GM23338 (cell line): ENCODE data around the gene NUDT4. TPM values are rescaled to one million over a fixed set of nuclear protein-coding genes. Genes with fewer than 3 reads are reported as not detected.

ENCODE experiments used
- ATAC-seq: fragments of 200-7000 bp; cut with Tn5 transposase; 3 replicates; pipeline ENCODE4 v1.9.1; 2020
- DNase-seq: peaks from one replicate; pipeline ENCODE4 v3.0.0-alpha.2; 2015; ENCODE audit warnings: low spot score
- H2AFZ ChIP-seq: fragments of 200-600 bp; sonication (generic); 2 replicates; pipeline ENCODE4 v1.8.0; 2016; ENCODE audit warnings: antibody characterized with exemption, mild to moderate bottlenecking, moderate library complexity
- H3F3A ChIP-seq: fragments of 200-600 bp; sonication (generic); replicated peaks from 2 replicates; pipeline ENCODE4 v1.8.0; 2017; ENCODE audit warnings: antibody characterized with exemption, mixed run types, low read depth
- H3K27ac ChIP-seq: fragments of 200-600 bp; sonication (generic); 2 replicates; pipeline ENCODE4 v1.6.1; 2016; ENCODE audit warnings: low read depth
- H3K27me3 ChIP-seq: fragments of 200-600 bp; sonication (generic); 2 replicates; pipeline ENCODE4 v1.8.0; 2016; ENCODE audit warnings: mild to moderate bottlenecking, mixed run types, moderate library complexity; ENCODE audit not compliant: insufficient read depth
- H3K36me3 ChIP-seq: fragments of 200-600 bp; sonication (generic); 2 replicates; pipeline ENCODE4 v1.8.0; 2016; ENCODE audit warnings: mild to moderate bottlenecking; ENCODE audit not compliant: insufficient read depth
- H3K4me1 ChIP-seq: fragments of 200-600 bp; sonication (generic); 2 replicates; pipeline ENCODE4 v1.8.0; 2016; ENCODE audit warnings: mild to moderate bottlenecking, moderate library complexity; ENCODE audit not compliant: insufficient read depth
- H3K4me2 ChIP-seq: fragments of 200-600 bp; sonication (generic); 2 replicates; pipeline ENCODE4 v1.7.1; 2017; ENCODE audit warnings: mixed run types
- H3K4me3 ChIP-seq: fragments of 200-600 bp; sonication (generic); 2 replicates; pipeline ENCODE4 v1.6.1; 2016; ENCODE audit warnings: mixed run types
- H3K79me2 ChIP-seq: fragments of 200-600 bp; sonication (generic); replicated peaks from 2 replicates; pipeline ENCODE4 v1.8.0; 2017; ENCODE audit warnings: mild to moderate bottlenecking; ENCODE audit not compliant: insufficient read depth
- H3K9me2 ChIP-seq: fragments of 200-600 bp; sonication (generic); 2 replicates; pipeline ENCODE4 v1.8.0; 2017; ENCODE audit not compliant: insufficient read depth
- H4K20me1 ChIP-seq: fragments of 200-600 bp; sonication (generic); replicated peaks from 2 replicates; pipeline ENCODE4 v1.8.0; 2017; ENCODE audit warnings: mild to moderate bottlenecking; ENCODE audit not compliant: insufficient read depth
- H3K27ac Mint-ChIP-seq: 2 replicates; pipeline ENCODE4 v1.8.0; 2020; ENCODE audit warnings: inconsistent platforms, mild to moderate bottlenecking, moderate library complexity, mixed read lengths
- H3K27me3 Mint-ChIP-seq: 3 replicates; pipeline ENCODE4 v1.8.0; 2022; ENCODE audit warnings: low read depth, mild to moderate bottlenecking, moderate library complexity, mixed read lengths, inconsistent platforms; ENCODE audit not compliant: insufficient read depth, poor library complexity
- H3K36me3 Mint-ChIP-seq: 3 replicates; pipeline ENCODE4 v1.8.0; 2021; ENCODE audit warnings: low read depth, mild to moderate bottlenecking, inconsistent platforms, moderate library complexity, mixed read lengths
- H3K4me1 Mint-ChIP-seq: 3 replicates; pipeline ENCODE4 v1.8.0; 2020; ENCODE audit warnings: mild to moderate bottlenecking, inconsistent platforms, mixed read lengths
- H3K4me3 Mint-ChIP-seq: 3 replicates; pipeline ENCODE4 v1.8.0; 2021; ENCODE audit warnings: moderate library complexity, mild to moderate bottlenecking, inconsistent platforms, mixed read lengths
- H3K9me3 Mint-ChIP-seq: 3 replicates; pipeline ENCODE4 v1.8.0; 2020; ENCODE audit warnings: moderate library complexity, mild to moderate bottlenecking, inconsistent platforms, mixed read lengths
- CREB1 ChIP-seq: fragments of 250-450 bp; sonication (Bioruptor Pico); IDR thresholded peaks from 2 replicates; pipeline ENCODE4 v1.5.0; 2020; ENCODE audit warnings: low read depth, mild to moderate bottlenecking, moderate library complexity
- EZH2phosphoT487 ChIP-seq: fragments of 200-600 bp; sonication (generic); IDR thresholded peaks from one replicate; pipeline ENCODE4 v1.8.1; 2018; ENCODE audit warnings: antibody characterized with exemption; ENCODE audit not compliant: unreplicated experiment
- POLR2AphosphoS5 ChIP-seq: IDR thresholded peaks from 2 replicates; pipeline ENCODE4 v1.6.1; 2016; ENCODE audit warnings: antibody characterized with exemption, low read depth
- STAT1 ChIP-seq: IDR thresholded peaks from one replicate; pipeline ENCODE4 v1.6.1; 2016; ENCODE audit warnings: antibody characterized with exemption; ENCODE audit not compliant: unreplicated experiment
- ZNF114 ChIP-seq: fragments of 250-450 bp; sonication (Bioruptor Pico); IDR thresholded peaks from 2 replicates; pipeline ENCODE4 v1.5.0; 2020; ENCODE audit warnings: mild to moderate bottlenecking, moderate library complexity
- polyA plus RNA-seq: library from polyadenylated mRNA; unstranded; fragments of >200 nt; fragmentation: Nextera tagmentation; extraction: Ambion mirVana; gene quantifications from 2 replicates; pipeline ENCODE4 v1.2.1, GENCODE V29; 2016
- total RNA-seq: library from RNA; depleted of rRNA; stranded (reverse); fragments of >200 nt; shearing (Covaris generic); gene quantifications from 2 replicates; pipeline ENCODE4 v1.2.3, GENCODE V29; 2014
- TF ChIP-seq, protein P1 (sequence below): IDR thresholded peaks from one replicate; pipeline ENCODE4 v1.6.1; 2018; ENCODE audit warnings: antibody characterized with exemption; ENCODE audit not compliant: unreplicated experiment
- TF ChIP-seq, protein P2 (sequence below): fragments of 250-450 bp; sonication (Bioruptor Pico); IDR thresholded peaks from 2 replicates; pipeline ENCODE4 v1.5.0; 2020; ENCODE audit warnings: mild to moderate bottlenecking, moderate library complexity

Gene NUDT4
- total and polyA plus RNA-seq, 2 experiments from 2014 or later = 32.3 to 67.2 TPM

GRCh38 chr12:93369505-93369904, 8.2 kb upstream of the NUDT4 start (continued):
- TF ChIP-seq, protein P1, sequence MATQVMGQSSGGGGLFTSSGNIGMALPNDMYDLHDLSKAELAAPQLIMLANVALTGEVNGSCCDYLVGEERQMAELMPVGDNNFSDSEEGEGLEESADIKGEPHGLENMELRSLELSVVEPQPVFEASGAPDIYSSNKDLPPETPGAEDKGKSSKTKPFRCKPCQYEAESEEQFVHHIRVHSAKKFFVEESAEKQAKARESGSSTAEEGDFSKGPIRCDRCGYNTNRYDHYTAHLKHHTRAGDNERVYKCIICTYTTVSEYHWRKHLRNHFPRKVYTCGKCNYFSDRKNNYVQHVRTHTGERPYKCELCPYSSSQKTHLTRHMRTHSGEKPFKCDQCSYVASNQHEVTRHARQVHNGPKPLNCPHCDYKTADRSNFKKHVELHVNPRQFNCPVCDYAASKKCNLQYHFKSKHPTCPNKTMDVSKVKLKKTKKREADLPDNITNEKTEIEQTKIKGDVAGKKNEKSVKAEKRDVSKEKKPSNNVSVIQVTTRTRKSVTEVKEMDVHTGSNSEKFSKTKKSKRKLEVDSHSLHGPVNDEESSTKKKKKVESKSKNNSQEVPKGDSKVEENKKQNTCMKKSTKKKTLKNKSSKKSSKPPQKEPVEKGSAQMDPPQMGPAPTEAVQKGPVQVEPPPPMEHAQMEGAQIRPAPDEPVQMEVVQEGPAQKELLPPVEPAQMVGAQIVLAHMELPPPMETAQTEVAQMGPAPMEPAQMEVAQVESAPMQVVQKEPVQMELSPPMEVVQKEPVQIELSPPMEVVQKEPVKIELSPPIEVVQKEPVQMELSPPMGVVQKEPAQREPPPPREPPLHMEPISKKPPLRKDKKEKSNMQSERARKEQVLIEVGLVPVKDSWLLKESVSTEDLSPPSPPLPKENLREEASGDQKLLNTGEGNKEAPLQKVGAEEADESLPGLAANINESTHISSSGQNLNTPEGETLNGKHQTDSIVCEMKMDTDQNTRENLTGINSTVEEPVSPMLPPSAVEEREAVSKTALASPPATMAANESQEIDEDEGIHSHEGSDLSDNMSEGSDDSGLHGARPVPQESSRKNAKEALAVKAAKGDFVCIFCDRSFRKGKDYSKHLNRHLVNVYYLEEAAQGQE = no peak
- no peak for TF ChIP-seq ZNF114

DNA sequence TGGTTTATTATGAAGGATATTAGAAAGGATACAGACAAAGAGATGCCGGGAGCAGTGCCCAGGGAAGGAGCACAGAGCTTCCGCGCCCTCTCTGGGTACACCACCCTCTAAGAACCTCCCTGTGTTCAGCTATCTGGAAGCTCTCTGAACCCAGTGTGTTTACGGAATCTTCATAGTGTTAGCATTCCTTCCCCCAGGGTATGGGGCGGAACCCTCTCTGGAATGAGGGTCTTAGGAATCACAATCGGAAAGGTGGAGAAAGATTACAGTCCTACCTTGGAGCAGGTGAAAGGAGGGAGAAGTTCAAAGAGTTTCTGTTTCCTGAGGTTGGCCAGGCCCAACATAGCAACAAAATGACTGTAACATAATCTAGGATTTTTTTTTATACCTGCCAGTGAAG, 6.8 kb upstream of the NUDT4 start:
- no peak overlapping the region for H3K4me3 Mint-ChIP-seq
- H3K27ac Mint-ChIP-seq = no peak overlapping the region
- peaks cover 35% of the 10 kb centered on the region for H3K4me1 Mint-ChIP-seq

DNA sequence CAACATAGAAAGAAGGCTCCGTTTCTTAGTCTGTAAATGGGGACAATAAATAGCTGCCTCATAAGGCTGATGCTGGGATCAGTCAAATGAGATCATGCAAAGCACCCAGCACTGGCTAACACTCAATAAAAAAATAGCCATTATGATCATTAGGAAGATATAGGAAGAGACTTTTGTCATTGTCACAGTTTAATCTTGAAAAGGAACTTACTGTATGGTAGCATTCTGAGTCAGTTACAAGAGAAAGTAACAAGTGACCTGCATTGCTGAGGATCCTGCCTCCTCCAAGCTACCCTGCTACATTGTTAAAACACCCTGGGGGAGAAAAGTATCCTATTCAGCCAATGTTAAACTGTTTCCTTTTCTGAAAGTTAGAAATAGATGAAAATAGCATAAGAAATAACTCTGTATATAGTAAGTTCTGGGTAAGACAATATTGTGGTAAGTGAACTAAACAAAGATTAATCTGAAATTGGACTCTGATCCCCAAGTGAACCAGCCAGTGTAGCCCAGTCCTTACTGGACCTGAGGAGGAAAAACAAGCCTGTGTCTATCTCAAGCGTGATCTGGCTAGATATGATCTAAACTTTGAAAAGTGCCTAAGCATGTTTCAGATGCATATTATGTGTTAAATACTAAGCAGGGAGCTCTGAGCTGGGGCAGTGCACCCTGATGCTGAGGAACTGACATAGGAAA, 3.6 kb upstream of the NUDT4 start:
- H3K4me3 ChIP-seq = peak overlapping the region; percentile 7; the same call in 1 of the 2 replicates
- H3K4me2 ChIP-seq = peak overlapping the region; percentile 47
- ATAC-seq = no peak
- Mint-ChIP-seq H3K4me3 (no peak overlapping the region), H3K27me3 (peaks cover 14% of the 10 kb centered on the region), H3K27ac (peak overlapping the region; percentile 45; the same call in 1 of the 2 replicates), H3K9me3 (peaks cover 3% of the 10 kb centered on the region; the same call in 1 of the 3 replicates), H3K36me3 (peaks cover 13% of the 10 kb centered on the region; the same call in 2 of the 3 replicates), H3K4me1 (peaks cover 41% of the 10 kb centered on the region)
- peaks cover 9% of the 10 kb centered on the region for H3K79me2 ChIP-seq
- H4K20me1 ChIP-seq = peaks cover 7% of the 10 kb centered on the region
- no peaks in the 10 kb centered on the region for H3K36me3 ChIP-seq
- 0 out of 2 replicates have a peak overlapping the region, but pooled peaks have one; percentile 11 for H3K27ac ChIP-seq
- H3K27me3 ChIP-seq = no peaks in the 10 kb centered on the region
- peaks cover 11% of the 10 kb centered on the region; the same call in 1 of the 2 replicates for H3F3A ChIP-seq
- peak; percentile 45 for DNase-seq
- H3K4me1 ChIP-seq = peaks cover 54% of the 10 kb centered on the region
- H2AFZ ChIP-seq = no peak overlapping the region
- no peaks in the 10 kb centered on the region for H3K9me2 ChIP-seq
- no peak for TF ChIP-seq POLR2AphosphoS5
- no peak for TF ChIP-seq STAT1
- no peak for TF ChIP-seq EZH2phosphoT487
- TF ChIP-seq, protein P2, sequence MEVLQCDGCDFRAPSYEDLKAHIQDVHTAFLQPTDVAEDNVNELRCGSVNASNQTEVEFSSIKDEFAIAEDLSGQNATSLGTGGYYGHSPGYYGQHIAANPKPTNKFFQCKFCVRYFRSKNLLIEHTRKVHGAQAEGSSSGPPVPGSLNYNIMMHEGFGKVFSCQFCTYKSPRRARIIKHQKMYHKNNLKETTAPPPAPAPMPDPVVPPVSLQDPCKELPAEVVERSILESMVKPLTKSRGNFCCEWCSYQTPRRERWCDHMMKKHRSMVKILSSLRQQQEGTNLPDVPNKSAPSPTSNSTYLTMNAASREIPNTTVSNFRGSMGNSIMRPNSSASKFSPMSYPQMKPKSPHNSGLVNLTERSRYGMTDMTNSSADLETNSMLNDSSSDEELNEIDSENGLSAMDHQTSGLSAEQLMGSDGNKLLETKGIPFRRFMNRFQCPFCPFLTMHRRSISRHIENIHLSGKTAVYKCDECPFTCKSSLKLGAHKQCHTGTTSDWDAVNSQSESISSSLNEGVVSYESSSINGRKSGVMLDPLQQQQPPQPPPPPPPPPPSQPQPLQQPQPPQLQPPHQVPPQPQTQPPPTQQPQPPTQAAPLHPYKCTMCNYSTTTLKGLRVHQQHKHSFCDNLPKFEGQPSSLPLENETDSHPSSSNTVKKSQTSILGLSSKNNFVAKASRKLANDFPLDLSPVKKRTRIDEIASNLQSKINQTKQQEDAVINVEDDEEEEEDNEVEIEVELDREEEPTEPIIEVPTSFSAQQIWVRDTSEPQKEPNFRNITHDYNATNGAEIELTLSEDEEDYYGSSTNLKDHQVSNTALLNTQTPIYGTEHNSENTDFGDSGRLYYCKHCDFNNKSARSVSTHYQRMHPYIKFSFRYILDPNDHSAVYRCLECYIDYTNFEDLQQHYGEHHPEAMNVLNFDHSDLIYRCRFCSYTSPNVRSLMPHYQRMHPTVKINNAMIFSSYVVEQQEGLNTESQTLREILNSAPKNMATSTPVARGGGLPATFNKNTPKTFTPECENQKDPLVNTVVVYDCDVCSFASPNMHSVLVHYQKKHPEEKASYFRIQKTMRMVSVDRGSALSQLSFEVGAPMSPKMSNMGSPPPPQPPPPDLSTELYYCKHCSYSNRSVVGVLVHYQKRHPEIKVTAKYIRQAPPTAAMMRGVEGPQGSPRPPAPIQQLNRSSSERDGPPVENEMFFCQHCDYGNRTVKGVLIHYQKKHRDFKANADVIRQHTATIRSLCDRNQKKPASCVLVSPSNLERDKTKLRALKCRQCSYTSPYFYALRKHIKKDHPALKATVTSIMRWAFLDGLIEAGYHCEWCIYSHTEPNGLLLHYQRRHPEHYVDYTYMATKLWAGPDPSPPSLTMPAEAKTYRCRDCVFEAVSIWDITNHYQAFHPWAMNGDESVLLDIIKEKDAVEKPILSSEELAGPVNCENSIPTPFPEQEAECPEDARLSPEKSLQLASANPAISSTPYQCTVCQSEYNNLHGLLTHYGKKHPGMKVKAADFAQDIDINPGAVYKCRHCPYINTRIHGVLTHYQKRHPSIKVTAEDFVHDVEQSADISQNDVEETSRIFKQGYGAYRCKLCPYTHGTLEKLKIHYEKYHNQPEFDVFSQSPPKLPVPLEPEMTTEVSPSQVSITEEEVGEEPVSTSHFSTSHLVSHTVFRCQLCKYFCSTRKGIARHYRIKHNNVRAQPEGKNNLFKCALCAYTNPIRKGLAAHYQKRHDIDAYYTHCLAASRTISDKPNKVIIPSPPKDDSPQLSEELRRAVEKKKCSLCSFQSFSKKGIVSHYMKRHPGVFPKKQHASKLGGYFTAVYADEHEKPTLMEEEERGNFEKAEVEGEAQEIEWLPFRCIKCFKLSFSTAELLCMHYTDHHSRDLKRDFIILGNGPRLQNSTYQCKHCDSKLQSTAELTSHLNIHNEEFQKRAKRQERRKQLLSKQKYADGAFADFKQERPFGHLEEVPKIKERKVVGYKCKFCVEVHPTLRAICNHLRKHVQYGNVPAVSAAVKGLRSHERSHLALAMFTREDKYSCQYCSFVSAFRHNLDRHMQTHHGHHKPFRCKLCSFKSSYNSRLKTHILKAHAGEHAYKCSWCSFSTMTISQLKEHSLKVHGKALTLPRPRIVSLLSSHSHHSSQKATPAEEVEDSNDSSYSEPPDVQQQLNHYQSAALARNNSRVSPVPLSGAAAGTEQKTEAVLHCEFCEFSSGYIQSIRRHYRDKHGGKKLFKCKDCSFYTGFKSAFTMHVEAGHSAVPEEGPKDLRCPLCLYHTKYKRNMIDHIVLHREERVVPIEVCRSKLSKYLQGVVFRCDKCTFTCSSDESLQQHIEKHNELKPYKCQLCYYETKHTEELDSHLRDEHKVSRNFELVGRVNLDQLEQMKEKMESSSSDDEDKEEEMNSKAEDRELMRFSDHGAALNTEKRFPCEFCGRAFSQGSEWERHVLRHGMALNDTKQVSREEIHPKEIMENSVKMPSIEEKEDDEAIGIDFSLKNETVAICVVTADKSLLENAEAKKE (CRISPR knock-in tag) = no peak

More for the DNA sequence above, 6.8 kb upstream of the NUDT4 start:
- TF ChIP-seq STAT1 (no peak), CREB1 (no peak)
- no peak overlapping the region for H3K27ac ChIP-seq
- no peak overlapping the region for H3K4me3 ChIP-seq
- H3K27me3 ChIP-seq = no peaks in the 10 kb centered on the region
- peak overlapping the region; percentile 52; the same call in 1 of the 2 replicates for H3K4me2 ChIP-seq
- DNase-seq = peak; percentile 58
- H2AFZ ChIP-seq = no peak overlapping the region
- H3K36me3 ChIP-seq = no peaks in the 10 kb centered on the region
- H3K79me2 ChIP-seq = no peaks in the 10 kb centered on the region
- H3F3A ChIP-seq = peaks cover 1% of the 10 kb centered on the region; the same call in 1 of the 2 replicates
- ATAC-seq = peak; percentile 26; the same call in 1 of the 3 replicates
- Mint-ChIP-seq H3K27me3 (no peaks in the 10 kb centered on the region), H3K36me3 (peaks cover 8% of the 10 kb centered on the region; the same call in 1 of the 3 replicates), H3K9me3 (0 out of 3 replicates have a peak, but pooled peaks cover 3% of the 10 kb centered on the region)
- no peaks in the 10 kb centered on the region for H4K20me1 ChIP-seq
- no peaks in the 10 kb centered on the region for H3K9me2 ChIP-seq
- peaks cover 51% of the 10 kb centered on the region for H3K4me1 ChIP-seq
